Measurements from ENCODE around the gene DLGAP3.

DNA sequence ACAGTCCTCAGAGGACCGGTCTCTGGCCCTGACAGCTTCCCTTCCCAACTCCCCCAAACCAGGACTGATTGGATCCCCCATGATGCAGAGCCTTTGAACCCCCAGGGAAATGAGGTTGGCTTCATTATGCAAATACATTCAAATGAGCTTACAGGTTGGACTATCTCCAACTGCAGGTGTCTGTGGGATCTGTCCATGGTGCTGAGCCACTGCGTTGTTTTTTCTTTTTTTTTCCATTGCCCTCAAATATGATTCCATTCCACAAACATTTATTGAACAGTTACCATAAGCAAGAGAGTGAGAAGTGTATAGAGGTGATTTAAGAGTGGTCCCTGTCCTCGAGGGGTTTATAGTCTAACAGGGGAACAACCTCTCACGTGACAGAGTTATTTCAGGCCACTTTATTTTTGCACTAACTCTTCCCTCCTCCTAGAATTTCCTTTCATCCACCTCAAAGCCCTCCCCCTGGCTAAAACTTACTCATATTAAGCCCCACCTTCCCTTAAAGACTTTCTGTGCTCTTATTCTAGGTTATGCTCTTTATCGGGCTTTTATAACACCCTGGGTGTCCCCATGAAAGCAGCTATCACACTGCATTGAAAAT lies 21.9 kb downstream of the DLGAP3 start:
- TF ChIP-seq, protein P1, sequence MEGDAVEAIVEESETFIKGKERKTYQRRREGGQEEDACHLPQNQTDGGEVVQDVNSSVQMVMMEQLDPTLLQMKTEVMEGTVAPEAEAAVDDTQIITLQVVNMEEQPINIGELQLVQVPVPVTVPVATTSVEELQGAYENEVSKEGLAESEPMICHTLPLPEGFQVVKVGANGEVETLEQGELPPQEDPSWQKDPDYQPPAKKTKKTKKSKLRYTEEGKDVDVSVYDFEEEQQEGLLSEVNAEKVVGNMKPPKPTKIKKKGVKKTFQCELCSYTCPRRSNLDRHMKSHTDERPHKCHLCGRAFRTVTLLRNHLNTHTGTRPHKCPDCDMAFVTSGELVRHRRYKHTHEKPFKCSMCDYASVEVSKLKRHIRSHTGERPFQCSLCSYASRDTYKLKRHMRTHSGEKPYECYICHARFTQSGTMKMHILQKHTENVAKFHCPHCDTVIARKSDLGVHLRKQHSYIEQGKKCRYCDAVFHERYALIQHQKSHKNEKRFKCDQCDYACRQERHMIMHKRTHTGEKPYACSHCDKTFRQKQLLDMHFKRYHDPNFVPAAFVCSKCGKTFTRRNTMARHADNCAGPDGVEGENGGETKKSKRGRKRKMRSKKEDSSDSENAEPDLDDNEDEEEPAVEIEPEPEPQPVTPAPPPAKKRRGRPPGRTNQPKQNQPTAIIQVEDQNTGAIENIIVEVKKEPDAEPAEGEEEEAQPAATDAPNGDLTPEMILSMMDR (conservative IDR thresholded peaks at IDR 0.05 in 1 of 2, IDR thresholded peaks at IDR 0.05 in 1 of 2; ENCODE audit: extremely low read depth in 1 of 2, insufficient read depth in 1 of 2, low read depth in 1 of 2, low read length in 2 of 2) = no peak
- no peak for TF ChIP-seq EZH2 (IDR thresholded peaks at IDR 0.05; ENCODE audit: borderline replicate concordance, low read length)

Measured in mammary epithelial cell (primary cell).